Cardiac fibroblast (primary cell): ENCODE results near the gene HOXC12.

Source experiments
- DNase-seq, 2 donors: peaks; one replicate each; pipeline versions ENCODE4 v3.0.0 to v3.0.0-alpha.2; 2010; ENCODE audit warnings: low read depth in 2 of 2
- H3K4me3 ChIP-seq, 2 donors: replicated peaks in 1 of 2; 1 replicate in 1 of 2; 2 replicates in 1 of 2; pipeline ENCODE4 v1.5.1; 2011; ENCODE audit warnings: low read depth in 2 of 2, low read length in 2 of 2, mild to moderate bottlenecking in 2 of 2, moderate library complexity in 1 of 2
- CTCF ChIP-seq: IDR thresholded peaks from one replicate; pipeline ENCODE4 v1.5.1; 2011; ENCODE audit warnings: low read depth, mild to moderate bottlenecking, low read length, inconsistent platforms

HOXC12 gene

GRCh38 chr12:53975064-53975471, 20.4 kb downstream of the HOXC12 start:
- H3K4me3 ChIP-seq: no peak overlapping the region
- no peak for DNase-seq
- TF ChIP-seq CTCF: no peak

DNA sequence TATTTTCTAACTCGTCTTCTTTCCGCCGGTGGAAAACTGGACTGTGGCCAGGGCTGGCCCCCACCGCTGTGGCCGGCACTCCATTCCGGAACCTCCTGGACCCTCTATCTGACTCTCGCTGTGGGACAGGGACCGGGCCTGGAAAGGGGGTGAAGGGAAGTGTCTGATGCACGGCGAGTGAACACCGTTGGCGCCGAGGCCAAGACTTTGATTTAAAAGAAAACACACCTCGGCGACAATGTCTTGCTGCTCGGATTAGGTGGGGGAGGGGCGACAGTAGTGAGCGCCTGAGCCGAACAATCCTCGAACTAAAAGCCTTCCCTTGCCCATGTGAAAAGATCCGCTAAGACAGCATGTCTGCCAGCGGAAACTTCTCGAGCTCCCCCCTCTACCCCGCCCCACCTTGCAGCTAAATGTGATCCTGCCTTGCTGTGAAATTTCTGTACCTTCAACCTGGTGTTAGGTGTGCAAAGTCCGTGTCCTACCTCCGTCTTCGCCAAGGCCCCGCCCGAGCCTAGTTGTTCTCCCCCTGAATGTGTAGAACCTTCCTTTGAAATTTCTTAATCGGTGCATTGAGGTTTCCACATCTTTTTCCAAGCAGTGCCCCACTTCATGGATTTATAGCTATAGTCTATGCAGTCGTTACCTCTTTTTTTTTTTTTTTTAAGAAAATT, 20.9 kb downstream of the HOXC12 start:
- no peak for TF ChIP-seq CTCF
- no peak overlapping the region for H3K4me3 ChIP-seq
- no peak for DNase-seq

- H3K4me3 ChIP-seq: no peak overlapping the region
- no peak for DNase-seq
- no peak for TF ChIP-seq CTCF
Observed at GRCh38 chr12:53976172-53976822, 21.6 kb downstream of the HOXC12 start.

GRCh38 chr12:53976823-53977595, 22.3 kb downstream of the HOXC12 start:
- TF ChIP-seq CTCF: no peak
- no peak for DNase-seq
- no peak overlapping the region for H3K4me3 ChIP-seq

DNA sequence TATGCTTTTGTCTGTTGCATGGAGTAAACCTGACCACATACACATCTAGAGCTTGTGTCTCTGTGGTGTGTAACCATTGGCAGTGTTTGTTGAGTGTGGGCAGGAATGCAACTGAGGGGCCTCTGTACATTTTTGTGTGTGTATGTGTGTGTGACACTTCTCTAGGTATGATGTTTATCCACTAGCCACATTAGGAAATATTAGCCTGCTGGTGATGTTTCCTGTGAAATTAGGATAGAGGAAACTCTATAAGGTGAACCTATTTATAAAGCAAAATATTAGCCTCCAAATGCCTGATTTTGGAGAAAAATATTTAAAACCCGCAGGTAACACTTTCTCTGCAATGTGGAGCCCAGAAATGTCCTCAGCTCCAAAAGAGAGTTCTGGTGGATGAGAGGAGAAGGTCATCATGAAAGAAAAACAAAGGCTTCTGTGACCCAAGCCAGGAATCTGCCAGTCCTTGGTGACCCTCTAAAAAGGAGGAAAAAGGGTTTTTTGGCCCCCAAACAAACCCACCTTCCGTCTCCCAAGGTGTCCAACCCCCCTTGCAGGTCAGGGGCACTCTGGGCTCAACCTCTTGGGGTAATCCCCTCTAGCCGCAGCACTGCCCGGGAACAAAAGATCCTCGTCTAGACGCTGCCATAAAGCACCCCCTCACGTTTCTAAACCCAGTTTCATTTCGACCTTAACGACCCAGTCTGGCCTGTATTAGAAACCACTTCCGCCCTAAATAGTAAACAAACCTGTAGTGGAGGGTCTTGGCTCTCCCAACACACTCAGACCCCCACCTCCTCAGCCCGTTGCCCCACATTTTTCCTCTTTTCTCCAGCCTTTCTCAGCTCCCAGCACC, 23.1 kb downstream of the HOXC12 start:
- no peak for TF ChIP-seq CTCF
- H3K4me3 ChIP-seq: no peak overlapping the region
- no peak for DNase-seq

- TF ChIP-seq CTCF: no peak
- no peak for DNase-seq
- H3K4me3 ChIP-seq: no peak overlapping the region
Observed at GRCh38 chr12:53978477-53979356, 24.0 kb downstream of the HOXC12 start.
